ENCODE results near the gene NF1.
"Not testable (repeated sequence)": the region's sequence is repeated elsewhere in the genome, so short reads cannot be mapped to it uniquely, and the experiment has no call there.

NF1 gene

GRCh38 chr17:31156326-31156725 lies 61.5 kb downstream of the NF1 start (continued):
- no peak for TF ChIP-seq PRDM2 (tag by site-specific recombination; IDR thresholded peaks at IDR 0.05; ENCODE audit: borderline replicate concordance)
- no peak for TF ChIP-seq ZNF426 (tag by site-specific recombination; IDR thresholded peaks at IDR 0.05)
- TF ChIP-seq ZNF560 (tag by site-specific recombination; IDR thresholded peaks at IDR 0.05; ENCODE audit: borderline replicate concordance) = no peak
- no peak for TF ChIP-seq ZNF670 (tag by site-specific recombination; IDR thresholded peaks at IDR 0.05; ENCODE audit: low read depth)
- TF ChIP-seq ZEB2 (tag by site-specific recombination; IDR thresholded peaks at IDR 0.05) = no peak
- TF ChIP-seq ZNF48 (tag by site-specific recombination; IDR thresholded peaks at IDR 0.05) = no peak

GRCh38 chr17:31156864-31157263 lies 62.1 kb downstream of the NF1 start:
- ChIA-PET POLR2A (interaction anchor here (1.4 kb wide), 1 partner anchor 62 kb away, joined by 4 read pairs; the partner anchor contains the start of gene NF1), CTCF (interaction anchor here (0.5 kb wide), 1 partner anchor 140 kb away, joined by 3 read pairs; no protein-coding TSS in a partner anchor)
- peak; percentile 24; the same call in 1 of the 2 replicates for TF ChIP-seq ZNF585B (tag by site-specific recombination; IDR thresholded peaks at IDR 0.05)
- H3K9me3 ChIP-seq (ENCODE audit: control insufficient read depth, insufficient read depth, low read depth, low read length); H3K4me1 ChIP-seq (ENCODE audit: control insufficient read depth, insufficient read depth, low read length); H3K4me3 ChIP-seq (ENCODE audit: low read depth, low read length); H3K27ac ChIP-seq (ENCODE audit: extremely low read depth, low read depth, low read length): not testable (repeated sequence)
- peaks cover 24 to 49% of the 10 kb centered on the region in 2 experiments for H3K36me3 ChIP-seq (ENCODE audit: control insufficient read depth in 2 of 2, insufficient read depth in 1 of 2, low read length in 2 of 2)

- peaks cover 36 to 53% of the 10 kb centered on the region in 2 experiments for H3K36me3 ChIP-seq (ENCODE audit: control insufficient read depth in 2 of 2, insufficient read depth in 1 of 2, low read length in 2 of 2)
- no peak overlapping the region for H3K4me3 ChIP-seq (ENCODE audit: low read depth, low read length)
- ChIA-PET CTCF (interaction anchor here (0.6 kb wide), 1 partner anchor 175 kb away, joined by 4 read pairs; no protein-coding TSS in a partner anchor), POLR2A (no interaction called here)
- H3K9me3 ChIP-seq (ENCODE audit: control insufficient read depth, insufficient read depth, low read depth, low read length) = no peaks in the 10 kb centered on the region
- no peak overlapping the region for H3K27ac ChIP-seq (ENCODE audit: extremely low read depth, low read depth, low read length)
- TF ChIP-seq ZNF768 (tag by site-specific recombination; IDR thresholded peaks at IDR 0.05) (no peak), PRDM6 (tag by site-specific recombination; IDR thresholded peaks at IDR 0.05) (0 out of 2 replicates have a peak, but pooled peaks have one; percentile 8)
- peaks cover 6% of the 10 kb centered on the region; the same call in 1 of the 2 replicates for H3K4me1 ChIP-seq (ENCODE audit: control insufficient read depth, insufficient read depth, low read length)
These were observed 64.1 kb downstream of the NF1 start for GRCh38 chr17:31158746-31159377.

- H3K27ac ChIP-seq (ENCODE audit: extremely low read depth, low read depth, low read length) = no peak overlapping the region
- POLR2A ChIA-PET = no interaction called here
- H3K9me3 ChIP-seq (ENCODE audit: control insufficient read depth, insufficient read depth, low read depth, low read length) = no peaks in the 10 kb centered on the region
- TF ChIP-seq ZNF548 (tag by site-specific recombination; IDR thresholded peaks at IDR 0.05) (no peak), TCF7L2 (IDR thresholded peaks at IDR 0.05; ENCODE audit: borderline replicate concordance, low read depth, low read length) (no peak)
- CTCF ChIA-PET = no interaction called here
- no peaks in the 10 kb centered on the region for H3K4me1 ChIP-seq (ENCODE audit: control insufficient read depth, insufficient read depth, low read length)
- H3K4me3 ChIP-seq (ENCODE audit: low read depth, low read length) = no peak overlapping the region
- peaks cover 37 to 41% of the 10 kb centered on the region in 2 experiments for H3K36me3 ChIP-seq (ENCODE audit: control insufficient read depth in 2 of 2, insufficient read depth in 1 of 2, low read length in 2 of 2)
These were observed 68.5 kb downstream of the NF1 start for GRCh38 chr17:31163091-31163781.

Measured in HEK293 (cell line).